Activated T-cell treated with anti-CD3 and anti-CD28 coated beads, Interleukin-2, amount 50 U/mL, for 24 hours (primary cell): ENCODE data around the gene CHRNA1.

Experiments used
- DNase-seq: peaks from one replicate; pipeline ENCODE4 v3.0.0-alpha.2; 2020
- H3K27ac Mint-ChIP-seq: 2 replicates; pipeline ENCODE4 v1.8.0; 2020; ENCODE audit warnings: mild to moderate bottlenecking, mixed read lengths
- H3K27me3 Mint-ChIP-seq: 2 replicates; pipeline ENCODE4 v1.8.0; 2020; ENCODE audit warnings: mixed read lengths
- H3K36me3 Mint-ChIP-seq: 2 replicates; pipeline ENCODE4 v1.8.0; 2020; ENCODE audit warnings: low read depth, mixed read lengths
- H3K4me1 Mint-ChIP-seq: 2 replicates; pipeline ENCODE4 v1.8.0; 2020; ENCODE audit warnings: low read depth, mixed read lengths
- H3K4me3 Mint-ChIP-seq: 2 replicates; pipeline ENCODE4 v1.8.0; 2020; ENCODE audit warnings: mild to moderate bottlenecking, moderate library complexity, mixed read lengths
- H3K9me3 Mint-ChIP-seq: 2 replicates; pipeline ENCODE4 v1.8.0; 2020; ENCODE audit warnings: mixed read lengths

CHRNA1 gene

GRCh38 chr2:174788291-174788929 is 24.1 kb upstream of the CHRNA1 start:
- Mint-ChIP-seq H3K27ac (peak overlapping the region; percentile 80), H3K36me3 (no peaks in the 10 kb centered on the region), H3K9me3 (no peaks in the 10 kb centered on the region), H3K4me3 (no peak overlapping the region), H3K4me1 (peaks cover 20% of the 10 kb centered on the region), H3K27me3 (no peaks in the 10 kb centered on the region)
- no peak for DNase-seq

DNA sequence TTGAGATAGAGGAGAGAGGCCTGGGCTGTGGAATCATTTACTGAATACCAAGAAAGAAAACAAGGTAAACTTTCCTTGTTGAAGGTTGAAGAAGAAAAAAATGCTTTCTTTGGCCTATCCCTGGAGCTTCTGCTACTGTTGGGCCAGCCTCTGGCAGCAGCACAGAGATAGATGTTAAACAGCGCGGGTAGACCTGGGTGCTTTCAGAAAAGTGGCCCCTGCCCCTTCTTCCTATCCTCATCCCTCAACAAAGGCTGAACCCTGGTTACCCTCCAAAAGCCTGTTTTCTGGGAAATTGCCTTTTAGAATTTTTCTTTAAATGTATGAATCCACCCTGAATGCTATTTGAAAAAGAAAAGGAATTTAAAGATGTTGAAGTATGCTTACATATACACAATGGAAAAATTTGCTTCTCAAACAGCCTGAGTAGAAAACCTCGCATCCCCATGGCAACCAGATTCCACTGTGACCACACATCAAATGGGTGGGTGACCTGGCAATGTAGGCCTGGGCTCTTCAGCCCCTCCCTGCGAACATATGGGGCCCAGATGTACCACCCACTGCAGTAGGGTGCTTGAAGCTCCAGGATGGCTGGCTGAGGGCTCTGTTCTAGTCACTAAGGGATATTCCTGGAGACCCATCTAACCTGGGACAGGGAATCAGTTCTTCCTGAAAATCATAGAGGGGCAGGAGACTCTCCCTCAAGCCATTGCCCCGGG is 23.4 kb upstream of the CHRNA1 start:
- no peaks in the 10 kb centered on the region for H3K27me3 Mint-ChIP-seq
- no peaks in the 10 kb centered on the region for H3K9me3 Mint-ChIP-seq
- no peaks in the 10 kb centered on the region for H3K36me3 Mint-ChIP-seq
- no peak for DNase-seq
- peaks cover 18% of the 10 kb centered on the region for H3K4me1 Mint-ChIP-seq
- H3K4me3 Mint-ChIP-seq = no peak overlapping the region
- peak overlapping the region; percentile 80 for H3K27ac Mint-ChIP-seq

GRCh38 chr2:174786066-174786725 is 21.9 kb upstream of the CHRNA1 start:
- Mint-ChIP-seq H3K27me3 (no peaks in the 10 kb centered on the region), H3K27ac (no peak overlapping the region), H3K4me1 (peaks cover 18% of the 10 kb centered on the region), H3K4me3 (no peak overlapping the region), H3K9me3 (no peaks in the 10 kb centered on the region), H3K36me3 (no peaks in the 10 kb centered on the region)
- DNase-seq = no peak

DNA sequence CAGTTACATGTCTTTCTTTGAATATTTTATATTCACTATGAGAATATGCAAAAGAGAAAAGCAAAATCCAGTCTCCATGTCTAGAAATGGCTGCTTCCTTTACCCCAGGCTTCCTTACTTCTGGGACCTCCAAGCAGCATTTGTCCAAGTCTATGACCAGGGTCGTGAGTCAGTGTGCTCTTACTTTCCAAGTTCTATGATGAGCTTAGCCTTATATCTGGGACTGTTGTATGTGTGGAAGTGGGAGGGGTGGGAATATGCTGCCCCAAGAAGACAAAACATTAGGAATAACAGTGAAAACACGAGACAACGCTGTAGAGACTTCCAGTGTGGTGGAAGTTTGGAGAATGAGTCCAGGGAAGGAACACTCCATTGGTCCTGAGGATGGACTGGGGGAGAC is 21.2 kb upstream of the CHRNA1 start:
- no peak overlapping the region for H3K4me3 Mint-ChIP-seq
- no peaks in the 10 kb centered on the region for H3K36me3 Mint-ChIP-seq
- H3K9me3 Mint-ChIP-seq = no peaks in the 10 kb centered on the region
- H3K27me3 Mint-ChIP-seq = no peaks in the 10 kb centered on the region
- peaks cover 23% of the 10 kb centered on the region for H3K4me1 Mint-ChIP-seq
- no peak for DNase-seq
- no peak overlapping the region for H3K27ac Mint-ChIP-seq

DNA sequence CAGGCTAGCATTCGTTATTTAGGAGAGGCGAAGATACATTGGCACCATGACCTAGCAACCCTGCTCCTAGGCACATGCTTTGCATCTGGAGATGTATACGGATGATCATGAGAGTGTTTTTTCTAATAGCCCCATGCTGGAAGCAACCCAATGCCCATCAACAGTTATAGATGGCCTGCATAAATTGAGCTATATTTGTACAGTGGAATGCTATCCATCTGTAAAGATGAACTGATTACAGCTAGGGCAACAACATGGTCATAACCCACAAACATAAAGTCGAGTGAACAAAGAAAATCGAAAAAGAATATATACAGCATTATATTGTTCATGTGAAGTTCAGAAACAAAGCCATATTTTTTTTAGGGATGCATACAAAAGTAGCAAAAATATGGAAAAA is 20.6 kb upstream of the CHRNA1 start:
- Mint-ChIP-seq H3K27me3 (no peaks in the 10 kb centered on the region), H3K4me1 (peaks cover 29% of the 10 kb centered on the region), H3K36me3 (no peaks in the 10 kb centered on the region), H3K4me3 (no peak overlapping the region), H3K27ac (no peak overlapping the region), H3K9me3 (no peaks in the 10 kb centered on the region)
- DNase-seq = no peak

- H3K4me3 Mint-ChIP-seq = no peak overlapping the region
- H3K36me3 Mint-ChIP-seq = no peaks in the 10 kb centered on the region
- no peaks in the 10 kb centered on the region for H3K9me3 Mint-ChIP-seq
- DNase-seq = no peak
- no peak overlapping the region for H3K27ac Mint-ChIP-seq
- H3K27me3 Mint-ChIP-seq = no peaks in the 10 kb centered on the region
- H3K4me1 Mint-ChIP-seq = peaks cover 35% of the 10 kb centered on the region
Observed at GRCh38 chr2:174784316-174784715, 20.0 kb upstream of the CHRNA1 start.

GRCh38 chr2:174781996-174782395 is 17.7 kb upstream of the CHRNA1 start:
- no peaks in the 10 kb centered on the region for H3K36me3 Mint-ChIP-seq
- no peaks in the 10 kb centered on the region for H3K9me3 Mint-ChIP-seq
- peaks cover 39% of the 10 kb centered on the region for H3K4me1 Mint-ChIP-seq
- no peak overlapping the region for H3K4me3 Mint-ChIP-seq
- DNase-seq = no peak
- no peaks in the 10 kb centered on the region for H3K27me3 Mint-ChIP-seq
- no peak overlapping the region for H3K27ac Mint-ChIP-seq

DNA sequence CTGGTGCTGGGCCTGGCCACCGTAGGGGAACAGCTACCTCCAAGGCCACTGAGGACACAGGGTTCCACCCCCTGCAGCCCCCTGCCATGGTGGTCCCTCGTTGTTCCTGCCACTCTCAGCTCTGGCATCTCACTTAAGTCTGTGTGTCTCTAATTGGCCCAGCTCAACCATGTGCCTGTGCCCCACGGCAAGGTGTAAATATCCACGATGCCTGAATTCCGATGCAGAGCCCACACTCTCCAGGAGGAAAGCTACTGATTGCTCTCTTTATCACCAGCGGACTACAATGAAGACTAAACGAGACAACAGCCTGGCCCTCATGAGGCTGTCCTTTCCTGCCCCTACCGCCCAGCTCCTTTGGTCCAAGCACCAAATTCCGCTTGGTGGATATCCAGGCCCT is 17.0 kb upstream of the CHRNA1 start:
- Mint-ChIP-seq H3K4me3 (no peak overlapping the region), H3K27ac (no peak overlapping the region), H3K36me3 (no peaks in the 10 kb centered on the region)

GRCh38 chr2:174780856-174781255 is 16.6 kb upstream of the CHRNA1 start:
- DNase-seq = no peak
- Mint-ChIP-seq H3K9me3 (no peaks in the 10 kb centered on the region), H3K27me3 (no peaks in the 10 kb centered on the region), H3K4me1 (peaks cover 48% of the 10 kb centered on the region), H3K27ac (no peak overlapping the region), H3K4me3 (no peak overlapping the region), H3K36me3 (no peaks in the 10 kb centered on the region)

More for the DNA sequence above, 17.0 kb upstream of the CHRNA1 start:
- no peaks in the 10 kb centered on the region for H3K9me3 Mint-ChIP-seq
- no peak for DNase-seq
- peaks cover 45% of the 10 kb centered on the region for H3K4me1 Mint-ChIP-seq
- no peaks in the 10 kb centered on the region for H3K27me3 Mint-ChIP-seq

DNA sequence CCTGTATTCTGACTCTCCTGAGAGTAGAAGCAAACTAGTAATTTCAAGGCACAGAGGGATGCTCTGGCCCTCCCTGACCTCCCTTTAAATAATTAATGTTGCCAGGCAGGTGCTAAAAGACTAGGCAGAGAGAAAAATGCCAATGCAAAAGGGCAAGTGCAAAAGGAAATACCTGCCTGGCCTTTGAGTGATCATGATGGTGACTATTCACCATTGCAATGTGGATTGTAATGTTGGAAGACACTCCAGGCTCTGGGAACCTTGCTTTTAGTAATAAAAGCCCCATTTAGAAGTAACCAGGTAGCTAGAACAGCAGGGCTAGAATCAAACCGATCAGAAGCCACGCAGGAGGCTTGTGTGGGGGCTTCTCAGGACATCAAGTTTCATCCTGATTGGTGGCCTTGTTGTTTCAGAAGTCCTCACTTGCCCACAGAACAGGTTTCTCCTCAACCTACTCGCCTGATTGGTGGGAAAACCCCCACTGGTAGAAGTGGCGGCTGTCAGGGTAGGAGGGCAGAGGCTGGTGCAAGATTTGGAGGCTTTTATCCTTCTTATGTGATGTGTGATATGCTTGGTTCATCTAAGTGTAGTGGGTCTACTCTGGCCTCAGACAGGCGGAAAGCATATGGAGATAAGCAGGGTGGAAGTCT is 16.0 kb upstream of the CHRNA1 start:
- DNase-seq = no peak
- no peak overlapping the region for H3K4me3 Mint-ChIP-seq
- H3K4me1 Mint-ChIP-seq = peaks cover 53% of the 10 kb centered on the region

GRCh38 chr2:174779361-174779928 is 15.2 kb upstream of the CHRNA1 start:
- H3K4me1 Mint-ChIP-seq = peaks cover 56% of the 10 kb centered on the region
- H3K9me3 Mint-ChIP-seq = no peaks in the 10 kb centered on the region
- no peaks in the 10 kb centered on the region for H3K36me3 Mint-ChIP-seq
- DNase-seq = no peak
- peak overlapping the region; percentile 85 for H3K27ac Mint-ChIP-seq
- no peaks in the 10 kb centered on the region for H3K27me3 Mint-ChIP-seq
- no peak overlapping the region for H3K4me3 Mint-ChIP-seq

More for the DNA sequence above, 16.0 kb upstream of the CHRNA1 start:
- H3K27ac Mint-ChIP-seq = peak overlapping the region; percentile 2
- no peaks in the 10 kb centered on the region for H3K9me3 Mint-ChIP-seq
- no peaks in the 10 kb centered on the region for H3K36me3 Mint-ChIP-seq
- H3K27me3 Mint-ChIP-seq = no peaks in the 10 kb centered on the region

- peaks cover 56% of the 10 kb centered on the region for H3K4me1 Mint-ChIP-seq
- H3K4me3 Mint-ChIP-seq = peak overlapping the region; percentile 15
- peak overlapping the region; percentile 85 for H3K27ac Mint-ChIP-seq
- no peaks in the 10 kb centered on the region for H3K27me3 Mint-ChIP-seq
- H3K36me3 Mint-ChIP-seq = no peaks in the 10 kb centered on the region
- no peaks in the 10 kb centered on the region for H3K9me3 Mint-ChIP-seq
- peak; percentile 75 for DNase-seq
Observed at GRCh38 chr2:174778085-174778981, 14.1 kb upstream of the CHRNA1 start.

GRCh38 chr2:174777347-174778084 is 13.2 kb upstream of the CHRNA1 start:
- no peaks in the 10 kb centered on the region for H3K27me3 Mint-ChIP-seq
- H3K4me3 Mint-ChIP-seq = no peak overlapping the region
- no peaks in the 10 kb centered on the region for H3K36me3 Mint-ChIP-seq
- H3K9me3 Mint-ChIP-seq = no peaks in the 10 kb centered on the region
- H3K4me1 Mint-ChIP-seq = peaks cover 56% of the 10 kb centered on the region
- peak overlapping the region; percentile 85 for H3K27ac Mint-ChIP-seq
- DNase-seq = no peak
